Smooth muscle cell (in vitro differentiated cells): Measurements from ENCODE around the gene PCBP2. TPM values are rescaled to one million over a fixed set of nuclear protein-coding genes. Genes with fewer than 3 reads are reported as not detected.
A peak's percentile ranks its signal among the peaks of the same experiment; 100 is the strongest.

ENCODE experiments used
- DNase-seq: peaks from one replicate; lab custom pipeline; 2025; ENCODE audit not compliant: unreplicated experiment; lab: John Stamatoyannopoulos, UW
- H2AFZ ChIP-seq: fragments of 200-600 bp; sonication (generic); 2 replicates; pipeline ENCODE4 v1.6.0; 2016; ENCODE audit warnings: antibody characterized with exemption, low read depth, mild to moderate bottlenecking
- H3F3A ChIP-seq: fragments of 200-600 bp; sonication (generic); 2 replicates; pipeline ENCODE4 v1.6.0; 2017; ENCODE audit warnings: antibody characterized with exemption, low read depth
- H3K27ac ChIP-seq: fragments of 200-600 bp; sonication (generic); 2 replicates; pipeline ENCODE4 v1.5.1; 2016; ENCODE audit warnings: low read depth, mild to moderate bottlenecking
- H3K27me3 ChIP-seq: fragments of 200-600 bp; sonication (generic); 2 replicates; pipeline ENCODE4 v1.6.1; 2016; ENCODE audit warnings: low read depth, mild to moderate bottlenecking
- H3K36me3 ChIP-seq: fragments of 200-600 bp; sonication (generic); 2 replicates; pipeline ENCODE4 v1.5.1; 2016; ENCODE audit warnings: low read depth
- H3K4me1 ChIP-seq: fragments of 200-600 bp; sonication (generic); 2 replicates; pipeline ENCODE4 v1.5.1; 2016; ENCODE audit warnings: low read depth
- H3K4me2 ChIP-seq: fragments of 200-600 bp; sonication (generic); 2 replicates; pipeline ENCODE4 v1.6.0; 2016; ENCODE audit warnings: mild to moderate bottlenecking
- H3K4me3 ChIP-seq: fragments of 200-600 bp; sonication (generic); 2 replicates; pipeline ENCODE4 v1.5.1; 2016; ENCODE audit warnings: mild to moderate bottlenecking
- H3K79me2 ChIP-seq: fragments of 200-600 bp; sonication (generic); 2 replicates; pipeline ENCODE4 v1.6.0; 2016; ENCODE audit warnings: low read depth, mild to moderate bottlenecking
- H3K9ac ChIP-seq: fragments of 200-600 bp; sonication (generic); 2 replicates; pipeline ENCODE4 v1.6.0; 2016; ENCODE audit warnings: low read depth
- H3K9me3 ChIP-seq: fragments of 200-600 bp; sonication (generic); replicated peaks from 2 replicates; pipeline ENCODE4 v1.5.1; 2016; ENCODE audit warnings: low read depth
- H4K20me1 ChIP-seq: fragments of 200-600 bp; sonication (generic); 2 replicates; pipeline ENCODE4 v1.6.0; 2016; ENCODE audit warnings: low read depth
- WGBS: methylation state at CpG from one replicate; pipeline ENCODE4 v1.1.7; 2016; ENCODE audit warnings: low lambda C conversion rate; 5-methylcytosine and 5-hydroxymethylcytosine counted together
- polyA plus RNA-seq: library from polyadenylated mRNA; unstranded; fragments of >200 nt; fragmentation: Nextera tagmentation; extraction: Ambion mirVana; gene quantifications from 2 replicates; pipeline ENCODE4 v1.2.1, GENCODE V29; 2016
- total RNA-seq: library from RNA; depleted of rRNA; stranded (reverse); fragments of >200 nt; gene quantifications from 2 replicates; pipeline ENCODE4 v1.2.3, GENCODE V29; 2014
- TF ChIP-seq, protein P1 (sequence below): fragments of 200-600 bp; sonication (generic); IDR thresholded peaks from 2 replicates; pipeline ENCODE4 v1.5.1; 2017; ENCODE audit warnings: borderline replicate concordance, mild to moderate bottlenecking, antibody characterized with exemption; ENCODE audit not compliant: insufficient read depth, poor library complexity, severe bottlenecking

The PCBP2 gene
- total and polyA plus RNA-seq, 2 experiments from 2014 or later, result 90.8 to 306 TPM

DNA sequence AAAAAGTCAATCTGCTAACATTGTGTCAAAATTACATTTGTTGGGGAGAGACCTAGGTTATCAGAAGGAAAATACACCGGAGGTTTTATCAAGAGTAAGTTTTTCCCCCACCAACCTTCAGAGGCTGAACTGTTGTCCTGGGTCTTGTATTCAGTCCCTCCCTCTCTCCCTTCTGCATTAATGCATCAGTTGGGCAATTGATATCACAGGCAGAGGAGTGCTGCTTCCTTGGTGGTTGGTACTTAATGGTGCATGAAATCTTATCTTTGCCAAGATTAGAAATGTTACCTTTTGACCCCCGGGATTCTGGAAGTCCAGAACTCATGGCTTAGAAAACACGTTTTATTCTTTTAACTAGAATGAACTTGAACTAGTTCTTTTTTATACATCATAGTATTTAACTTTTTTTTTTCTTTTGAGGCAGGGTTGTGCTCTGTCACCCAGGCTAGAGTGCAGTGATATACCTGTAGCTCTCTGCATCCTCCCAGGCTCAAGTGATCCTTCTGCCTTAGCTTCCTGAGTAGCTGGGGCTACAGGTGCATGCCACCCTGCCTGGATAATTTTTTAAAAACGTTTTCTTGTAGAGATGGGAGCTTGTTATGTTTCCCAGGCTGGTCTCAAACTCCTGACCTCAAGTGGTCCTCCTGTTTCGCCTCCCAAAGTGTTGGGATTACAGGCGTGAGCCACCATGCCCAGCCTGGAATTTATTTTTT lies 4.9 kb downstream of the PCBP2 start:
- Histone ChIP-seq H3K4me1 (peaks cover 40% of the 10 kb centered on the region), H3K9ac (no peak overlapping the region), H3K27ac (no peak overlapping the region), H3K27me3 (no peaks in the 10 kb centered on the region), H3K4me3 (no peak overlapping the region), H2AFZ (no peak overlapping the region), H3K79me2 (peaks cover 97% of the 10 kb centered on the region), H3K36me3 (peaks cover 58% of the 10 kb centered on the region), H3K4me2 (no peak overlapping the region), H3F3A (peaks cover 50% of the 10 kb centered on the region), H4K20me1 (peaks cover 97% of the 10 kb centered on the region), H3K9me3 (no peaks in the 10 kb centered on the region)
- 91% methylated on average over 6 of the region's 6 CpGs for WGBS
- TF ChIP-seq, protein P1, sequence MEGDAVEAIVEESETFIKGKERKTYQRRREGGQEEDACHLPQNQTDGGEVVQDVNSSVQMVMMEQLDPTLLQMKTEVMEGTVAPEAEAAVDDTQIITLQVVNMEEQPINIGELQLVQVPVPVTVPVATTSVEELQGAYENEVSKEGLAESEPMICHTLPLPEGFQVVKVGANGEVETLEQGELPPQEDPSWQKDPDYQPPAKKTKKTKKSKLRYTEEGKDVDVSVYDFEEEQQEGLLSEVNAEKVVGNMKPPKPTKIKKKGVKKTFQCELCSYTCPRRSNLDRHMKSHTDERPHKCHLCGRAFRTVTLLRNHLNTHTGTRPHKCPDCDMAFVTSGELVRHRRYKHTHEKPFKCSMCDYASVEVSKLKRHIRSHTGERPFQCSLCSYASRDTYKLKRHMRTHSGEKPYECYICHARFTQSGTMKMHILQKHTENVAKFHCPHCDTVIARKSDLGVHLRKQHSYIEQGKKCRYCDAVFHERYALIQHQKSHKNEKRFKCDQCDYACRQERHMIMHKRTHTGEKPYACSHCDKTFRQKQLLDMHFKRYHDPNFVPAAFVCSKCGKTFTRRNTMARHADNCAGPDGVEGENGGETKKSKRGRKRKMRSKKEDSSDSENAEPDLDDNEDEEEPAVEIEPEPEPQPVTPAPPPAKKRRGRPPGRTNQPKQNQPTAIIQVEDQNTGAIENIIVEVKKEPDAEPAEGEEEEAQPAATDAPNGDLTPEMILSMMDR, result no peak
- DNase-seq, result no peak

DNA sequence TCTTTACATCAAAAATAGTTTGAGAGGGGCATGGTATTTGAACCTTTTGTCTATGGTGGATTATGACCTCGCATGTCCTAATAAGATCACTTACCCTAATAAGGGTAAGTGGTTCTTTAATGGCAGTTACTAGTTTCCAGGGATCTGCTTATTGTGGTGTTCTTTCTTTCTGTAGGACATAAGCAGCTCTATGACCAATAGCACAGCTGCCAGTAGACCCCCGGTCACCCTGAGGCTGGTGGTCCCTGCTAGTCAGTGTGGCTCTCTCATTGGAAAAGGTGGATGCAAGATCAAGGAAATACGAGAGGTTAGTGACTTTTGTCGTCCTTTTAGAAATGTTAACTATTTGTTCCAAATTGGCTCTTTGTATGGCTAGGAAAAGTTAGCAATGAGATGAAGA lies 7.2 kb downstream of the PCBP2 start:
- Histone ChIP-seq H3F3A (peaks cover 46% of the 10 kb centered on the region), H3K9me3 (no peaks in the 10 kb centered on the region), H3K4me3 (no peak overlapping the region), H2AFZ (no peak overlapping the region), H3K27ac (peak overlapping the region; percentile 21), H4K20me1 (peaks cover 100% of the 10 kb centered on the region), H3K4me1 (peaks cover 46% of the 10 kb centered on the region), H3K79me2 (peaks cover 100% of the 10 kb centered on the region), H3K9ac (no peak overlapping the region), H3K27me3 (no peaks in the 10 kb centered on the region), H3K36me3 (peaks cover 75% of the 10 kb centered on the region), H3K4me2 (no peak overlapping the region)
- DNase-seq, result no peak
- 97% methylated on average over 4 of the region's 4 CpGs for WGBS
- TF ChIP-seq, protein P1, result no peak

DNA sequence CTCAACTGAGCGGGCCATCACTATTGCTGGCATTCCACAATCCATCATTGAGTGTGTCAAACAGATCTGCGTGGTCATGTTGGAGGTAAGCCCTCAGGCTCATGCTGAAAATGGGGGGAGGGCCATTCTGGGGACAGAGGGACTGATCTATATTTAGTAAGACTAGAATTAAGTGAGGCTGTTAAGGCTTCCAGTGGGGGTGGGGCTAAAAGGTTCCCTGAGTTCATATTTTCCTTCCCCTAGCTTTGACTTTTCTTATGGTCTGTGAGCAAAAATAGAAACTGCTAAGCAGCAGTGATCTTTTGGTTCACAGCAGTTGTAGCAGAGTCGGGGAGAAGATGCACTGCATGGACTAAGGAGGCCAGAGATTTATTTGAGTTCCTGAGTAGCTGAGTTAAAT lies 9.2 kb downstream of the PCBP2 start:
- no peak for DNase-seq
- Histone ChIP-seq H2AFZ (no peak overlapping the region), H3K4me3 (no peak overlapping the region), H3K9me3 (no peaks in the 10 kb centered on the region), H3K36me3 (peaks cover 76% of the 10 kb centered on the region), H3K4me2 (no peak overlapping the region), H3K4me1 (peaks cover 40% of the 10 kb centered on the region), H3F3A (peaks cover 42% of the 10 kb centered on the region), H3K9ac (no peak overlapping the region), H3K27ac (peak overlapping the region; percentile 50), H4K20me1 (peaks cover 100% of the 10 kb centered on the region), H3K79me2 (peaks cover 100% of the 10 kb centered on the region), H3K27me3 (no peaks in the 10 kb centered on the region)
- 86% methylated on average over 3 of the region's 3 CpGs for WGBS
- TF ChIP-seq, protein P1, result no peak

DNA sequence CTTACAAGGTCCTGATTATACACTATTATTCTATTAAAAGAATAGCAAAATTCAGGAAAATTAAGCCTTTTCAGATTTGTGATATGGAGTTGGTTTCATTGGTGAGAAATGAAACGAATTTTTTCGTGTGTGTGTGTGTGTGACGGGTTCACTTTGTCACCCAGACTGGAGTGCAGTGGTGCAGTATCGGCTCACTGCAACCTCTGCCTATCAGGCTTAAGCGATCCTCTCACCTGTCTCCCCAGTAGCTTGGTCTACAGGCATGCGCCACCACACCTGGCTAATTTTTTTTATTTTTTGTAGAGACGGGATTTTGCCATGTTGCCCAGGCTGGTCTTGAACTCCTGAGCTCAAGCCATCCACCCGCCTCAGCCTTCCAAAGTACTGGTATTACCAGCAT lies 9.7 kb downstream of the PCBP2 start:
- Histone ChIP-seq H3K9ac (no peak overlapping the region), H3F3A (peaks cover 47% of the 10 kb centered on the region), H4K20me1 (peaks cover 100% of the 10 kb centered on the region), H2AFZ (no peak overlapping the region), H3K4me3 (no peak overlapping the region), H3K79me2 (peaks cover 100% of the 10 kb centered on the region), H3K4me1 (peaks cover 40% of the 10 kb centered on the region), H3K4me2 (no peak overlapping the region), H3K36me3 (peaks cover 78% of the 10 kb centered on the region), H3K27me3 (no peaks in the 10 kb centered on the region), H3K27ac (no peak overlapping the region), H3K9me3 (no peaks in the 10 kb centered on the region)
- TF ChIP-seq, protein P1, result no peak
- no peak for DNase-seq
- 98% methylated on average over 8 of the region's 8 CpGs for WGBS
